ENCODE measurements around the gene RPL5.
A peak's percentile ranks its signal among the peaks of the same experiment; 100 is the strongest.

Gene RPL5

DNA sequence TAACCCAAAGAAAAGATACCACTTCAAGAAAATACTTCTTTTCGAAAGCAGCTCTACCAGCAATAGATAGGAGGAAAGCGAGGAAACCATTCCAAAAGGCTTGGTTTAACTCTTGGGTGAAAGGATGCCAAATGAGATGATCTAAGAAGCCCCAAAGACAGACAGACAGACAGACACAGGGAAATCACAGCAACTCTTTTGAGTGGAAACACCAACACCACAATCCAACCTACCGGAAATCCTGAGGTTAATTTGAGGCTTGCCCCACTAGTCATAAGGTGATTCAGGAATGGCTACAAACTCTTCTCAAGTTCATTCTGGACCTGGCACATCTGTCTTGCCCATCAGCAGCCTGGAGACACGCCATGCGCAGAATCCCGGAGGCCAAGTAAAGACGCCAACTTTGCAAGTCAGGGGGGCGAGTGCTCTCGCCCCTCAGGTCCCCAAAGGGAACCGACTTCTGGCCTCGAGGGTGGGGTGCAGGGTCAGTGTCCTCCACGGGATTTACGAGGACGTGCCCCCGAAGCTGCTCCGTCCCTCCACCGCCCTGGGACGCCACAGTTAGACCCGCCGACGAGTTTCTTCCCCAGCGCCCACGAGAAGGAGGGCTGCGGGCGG lies 47.7 kb upstream of the RPL5 start (continued):
- TF ChIP-seq ZNF600 (tag by site-specific recombination; IDR thresholded peaks at IDR 0.05) (no peak), ZNF529 (tag by site-specific recombination; IDR thresholded peaks at IDR 0.05; ENCODE audit: insufficient replicate concordance) (no peak), ZNF335 (tag by site-specific recombination; conservative IDR thresholded peaks at IDR 0.05) (peak; percentile 90), ZNF426 (tag by site-specific recombination; IDR thresholded peaks at IDR 0.05) (no peak), KLF16 (tag by site-specific recombination; IDR thresholded peaks at IDR 0.05) (no peak), ZNF510 (tag by site-specific recombination; IDR thresholded peaks at IDR 0.05; ENCODE audit: insufficient replicate concordance) (no peak), ZNF292 (tag by site-specific recombination; IDR thresholded peaks at IDR 0.05; ENCODE audit: borderline replicate concordance, low read depth) (no peak), ZNF274 (IDR thresholded peaks at IDR 0.05; ENCODE audit: low read length) (no peak), ZNF274 (tag by site-specific recombination; IDR thresholded peaks at IDR 0.05; ENCODE audit: borderline replicate concordance) (no peak), ZNF174 (tag by site-specific recombination; IDR thresholded peaks at IDR 0.05) (no peak), ZNF404 (tag by site-specific recombination; IDR thresholded peaks at IDR 0.05) (no peak), YY1 (tag by site-specific recombination; IDR thresholded peaks at IDR 0.05) (no peak), KLF8 (tag by site-specific recombination; IDR thresholded peaks at IDR 0.05) (0 out of 2 replicates have a peak, but pooled peaks have one; percentile 22), ZNF302 (tag by site-specific recombination; IDR thresholded peaks at IDR 0.05; ENCODE audit: low read depth) (no peak), HOXA7 (CRISPR knock-in tag; IDR thresholded peaks at IDR 0.05; ENCODE audit: borderline replicate concordance) (no peak), ZNF843 (tag by site-specific recombination; IDR thresholded peaks at IDR 0.05) (no peak), ZSCAN30 (tag by site-specific recombination; IDR thresholded peaks at IDR 0.05) (no peak), ZFP41 (tag by site-specific recombination; IDR thresholded peaks at IDR 0.05; ENCODE audit: borderline replicate concordance) (no peak), ZNF169 (tag by site-specific recombination; IDR thresholded peaks at IDR 0.05) (no peak), SP2 (tag by site-specific recombination; IDR thresholded peaks at IDR 0.05) (no peak; the same call in 1 of the 2 replicates), ZNF266 (tag by site-specific recombination; IDR thresholded peaks at IDR 0.05; ENCODE audit: low read depth) (no peak), ZNF19 (tag by site-specific recombination; IDR thresholded peaks at IDR 0.05; ENCODE audit: low read depth) (no peak), TCF7L2 (IDR thresholded peaks at IDR 0.05; ENCODE audit: borderline replicate concordance, low read depth, low read length) (no peak), BCL11B (tag by site-specific recombination; IDR thresholded peaks at IDR 0.05; ENCODE audit: low read depth) (no peak), ZNF48 (tag by site-specific recombination; IDR thresholded peaks at IDR 0.05) (no peak), ZBTB17 (tag by site-specific recombination; IDR thresholded peaks at IDR 0.05) (no peak), ZNF2 (tag by site-specific recombination; IDR thresholded peaks at IDR 0.05) (peak; percentile 13; the same call in 1 of the 2 replicates), KLF7 (tag by site-specific recombination; IDR thresholded peaks at IDR 0.05; ENCODE audit: borderline replicate concordance) (no peak), ZNF76 (tag by site-specific recombination; IDR thresholded peaks at IDR 0.05; ENCODE audit: borderline replicate concordance, low read depth) (no peak), ZNF561 (tag by site-specific recombination; IDR thresholded peaks at IDR 0.05; ENCODE audit: borderline replicate concordance) (no peak), ZNF341 (tag by site-specific recombination; IDR thresholded peaks at IDR 0.05; ENCODE audit: low read depth) (peak; percentile 39; the same call in 1 of the 2 replicates)
- TF ChIP-seq, protein P1, sequence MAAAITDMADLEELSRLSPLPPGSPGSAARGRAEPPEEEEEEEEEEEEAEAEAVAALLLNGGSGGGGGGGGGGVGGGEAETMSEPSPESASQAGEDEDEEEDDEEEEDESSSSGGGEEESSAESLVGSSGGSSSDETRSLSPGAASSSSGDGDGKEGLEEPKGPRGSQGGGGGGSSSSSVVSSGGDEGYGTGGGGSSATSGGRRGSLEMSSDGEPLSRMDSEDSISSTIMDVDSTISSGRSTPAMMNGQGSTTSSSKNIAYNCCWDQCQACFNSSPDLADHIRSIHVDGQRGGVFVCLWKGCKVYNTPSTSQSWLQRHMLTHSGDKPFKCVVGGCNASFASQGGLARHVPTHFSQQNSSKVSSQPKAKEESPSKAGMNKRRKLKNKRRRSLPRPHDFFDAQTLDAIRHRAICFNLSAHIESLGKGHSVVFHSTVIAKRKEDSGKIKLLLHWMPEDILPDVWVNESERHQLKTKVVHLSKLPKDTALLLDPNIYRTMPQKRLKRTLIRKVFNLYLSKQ (tag by site-specific recombination; IDR thresholded peaks at IDR 0.05; ENCODE audit: borderline replicate concordance): no peak
